ES-I3 (cell line): ENCODE data around the gene ERP44.
"Not testable (repeated sequence)": the region's sequence is repeated elsewhere in the genome, so short reads cannot be mapped to it uniquely, and the experiment has no call there.

ENCODE experiments used
- H3K36me3 ChIP-seq: 2 replicates; pipeline ENCODE4 v1.6.1; 2013; ENCODE audit warnings: mild to moderate bottlenecking, low read length, control low read depth, moderate library complexity; ENCODE audit not compliant: insufficient read depth
- H3K4me1 ChIP-seq: 2 replicates; pipeline ENCODE4 v1.6.1; 2013; ENCODE audit warnings: mild to moderate bottlenecking, control low read depth, low read length; ENCODE audit not compliant: insufficient read depth
- H3K9ac ChIP-seq: 2 replicates; pipeline ENCODE4 v1.6.1; 2013; ENCODE audit warnings: low read depth, mild to moderate bottlenecking, low read length, moderate library complexity
- H3K9me3 ChIP-seq: 2 replicates; pipeline ENCODE4 v1.6.1; 2013; ENCODE audit warnings: mild to moderate bottlenecking, low read length, moderate library complexity; ENCODE audit not compliant: control insufficient read depth, insufficient read depth

ERP44 gene

GRCh38 chr9:99998266-99998665, 100.5 kb downstream of the ERP44 start:
- Histone ChIP-seq H3K36me3 (no peaks in the 10 kb centered on the region), H3K4me1 (no peaks in the 10 kb centered on the region), H3K9ac (no peak overlapping the region), H3K9me3 (no peaks in the 10 kb centered on the region; the same call in 1 of the 2 replicates)

- H3K9ac ChIP-seq, H3K4me1 ChIP-seq, H3K36me3 ChIP-seq, H3K9me3 ChIP-seq: not testable (repeated sequence)
Observed at GRCh38 chr9:99990508-99990907, 108.3 kb downstream of the ERP44 start.

GRCh38 chr9:99986642-99987041, 112.2 kb downstream of the ERP44 start:
- no peak overlapping the region for H3K9ac ChIP-seq
- no peaks in the 10 kb centered on the region for H3K4me1 ChIP-seq
- peaks cover 8% of the 10 kb centered on the region for H3K9me3 ChIP-seq
- H3K36me3 ChIP-seq: no peaks in the 10 kb centered on the region

GRCh38 chr9:99980598-99980997, 118.2 kb downstream of the ERP44 start:
- no peak overlapping the region for H3K9ac ChIP-seq
- no peaks in the 10 kb centered on the region for H3K9me3 ChIP-seq
- no peaks in the 10 kb centered on the region for H3K4me1 ChIP-seq
- no peaks in the 10 kb centered on the region for H3K36me3 ChIP-seq

GRCh38 chr9:99978221-99978620, 120.6 kb downstream of the ERP44 start:
- Histone ChIP-seq H3K36me3 (no peaks in the 10 kb centered on the region), H3K9ac (no peak overlapping the region), H3K9me3 (no peaks in the 10 kb centered on the region), H3K4me1 (no peaks in the 10 kb centered on the region)

- Histone ChIP-seq H3K9ac (no peak overlapping the region), H3K36me3 (no peaks in the 10 kb centered on the region), H3K4me1 (no peaks in the 10 kb centered on the region)
Observed at GRCh38 chr9:99977033-99977792, 121.6 kb downstream of the ERP44 start.

GRCh38 chr9:99973455-99973854, 125.3 kb downstream of the ERP44 start:
- Histone ChIP-seq H3K36me3 (0 out of 2 replicates have a peak, but pooled peaks cover 2% of the 10 kb centered on the region), H3K4me1 (no peaks in the 10 kb centered on the region), H3K9ac (no peak overlapping the region), H3K9me3 (no peaks in the 10 kb centered on the region)

More at GRCh38 chr9:99977033-99977792, 121.6 kb downstream of the ERP44 start:
- no peaks in the 10 kb centered on the region for H3K9me3 ChIP-seq

GRCh38 chr9:99971410-99971809, 127.4 kb downstream of the ERP44 start:
- H3K36me3 ChIP-seq: 0 out of 2 replicates have a peak, but pooled peaks cover 2% of the 10 kb centered on the region
- H3K4me1 ChIP-seq: peaks cover 5% of the 10 kb centered on the region; the same call in 1 of the 2 replicates
- H3K9me3 ChIP-seq: no peaks in the 10 kb centered on the region
- no peak overlapping the region for H3K9ac ChIP-seq

- Histone ChIP-seq H3K36me3 (0 out of 2 replicates have a peak, but pooled peaks cover 2% of the 10 kb centered on the region), H3K4me1 (peaks cover 6% of the 10 kb centered on the region; the same call in 1 of the 2 replicates), H3K9ac (no peak overlapping the region), H3K9me3 (no peaks in the 10 kb centered on the region)
Observed at GRCh38 chr9:99970481-99970880, 128.3 kb downstream of the ERP44 start.

- H3K36me3 ChIP-seq: 0 out of 2 replicates have a peak, but pooled peaks cover 2% of the 10 kb centered on the region
- no peak overlapping the region for H3K9ac ChIP-seq
- peaks cover 6% of the 10 kb centered on the region; the same call in 1 of the 2 replicates for H3K4me1 ChIP-seq
- H3K9me3 ChIP-seq: no peaks in the 10 kb centered on the region
Observed at GRCh38 chr9:99967457-99967856, 131.3 kb downstream of the ERP44 start.

- H3K9me3 ChIP-seq: no peaks in the 10 kb centered on the region
- peaks cover 6% of the 10 kb centered on the region; the same call in 1 of the 2 replicates for H3K4me1 ChIP-seq
- 0 out of 2 replicates have a peak, but pooled peaks cover 2% of the 10 kb centered on the region for H3K36me3 ChIP-seq
- no peak overlapping the region for H3K9ac ChIP-seq
Observed at GRCh38 chr9:99966716-99967115, 132.1 kb downstream of the ERP44 start.

- H3K9ac ChIP-seq: no peak overlapping the region
- peaks cover 6% of the 10 kb centered on the region; the same call in 1 of the 2 replicates for H3K4me1 ChIP-seq
- no peaks in the 10 kb centered on the region for H3K9me3 ChIP-seq
- 0 out of 2 replicates have a peak, but pooled peaks cover 2% of the 10 kb centered on the region for H3K36me3 ChIP-seq
Observed at GRCh38 chr9:99966001-99966400, 132.8 kb downstream of the ERP44 start.

GRCh38 chr9:99964336-99964735, 134.5 kb downstream of the ERP44 start:
- Histone ChIP-seq H3K36me3 (0 out of 2 replicates have a peak, but pooled peaks cover 2% of the 10 kb centered on the region), H3K9me3 (no peaks in the 10 kb centered on the region), H3K9ac (no peak overlapping the region)

GRCh38 chr9:99962680-99963261, 136.0 kb downstream of the ERP44 start:
- no peak overlapping the region for H3K9ac ChIP-seq
- peaks cover 6% of the 10 kb centered on the region; the same call in 1 of the 2 replicates for H3K4me1 ChIP-seq
- no peaks in the 10 kb centered on the region for H3K36me3 ChIP-seq
- no peaks in the 10 kb centered on the region for H3K9me3 ChIP-seq

More at GRCh38 chr9:99964336-99964735, 134.5 kb downstream of the ERP44 start:
- peaks cover 6% of the 10 kb centered on the region; the same call in 1 of the 2 replicates for H3K4me1 ChIP-seq

GRCh38 chr9:99955606-99956005, 143.2 kb downstream of the ERP44 start:
- no peaks in the 10 kb centered on the region for H3K4me1 ChIP-seq
- H3K9ac ChIP-seq: no peak overlapping the region
- H3K9me3 ChIP-seq: no peaks in the 10 kb centered on the region
- H3K36me3 ChIP-seq: no peaks in the 10 kb centered on the region
